ENCODE results near the gene ECEL1.

DNA sequence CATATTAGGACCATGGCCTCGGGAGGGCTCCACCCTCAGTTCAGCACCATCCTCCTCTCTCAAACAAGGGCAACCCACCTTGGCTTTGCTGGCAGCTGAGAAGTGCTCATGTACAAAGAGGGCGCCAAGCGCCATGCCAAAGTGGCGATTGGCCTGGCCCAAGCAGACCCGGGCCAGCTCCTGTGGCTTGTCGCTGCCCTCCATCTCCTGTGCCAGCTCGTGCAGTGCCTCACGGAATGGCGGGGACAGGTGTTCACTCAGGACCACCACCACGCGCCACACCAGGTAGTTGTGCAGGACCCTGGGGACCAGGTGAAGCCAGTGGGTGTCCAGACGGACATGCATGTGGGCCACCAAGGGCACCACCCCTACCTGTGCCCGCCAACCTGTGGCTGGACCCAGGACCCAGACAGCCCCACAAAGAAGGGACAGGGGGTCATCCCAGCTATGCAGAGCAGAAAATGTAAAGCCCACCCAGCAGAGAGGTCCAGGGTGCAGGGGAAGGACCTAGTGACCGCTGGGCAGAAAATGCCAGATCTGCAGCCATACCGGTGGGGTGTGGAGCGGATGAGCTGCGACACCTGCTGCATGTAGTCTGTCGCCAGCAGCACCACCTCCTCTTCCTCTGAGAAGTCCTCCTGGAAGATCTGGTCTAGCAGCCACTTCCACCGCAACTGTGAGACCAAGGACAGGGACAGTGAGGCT, 3.6 kb downstream of the ECEL1 start:
- TF ChIP-seq, protein P1, sequence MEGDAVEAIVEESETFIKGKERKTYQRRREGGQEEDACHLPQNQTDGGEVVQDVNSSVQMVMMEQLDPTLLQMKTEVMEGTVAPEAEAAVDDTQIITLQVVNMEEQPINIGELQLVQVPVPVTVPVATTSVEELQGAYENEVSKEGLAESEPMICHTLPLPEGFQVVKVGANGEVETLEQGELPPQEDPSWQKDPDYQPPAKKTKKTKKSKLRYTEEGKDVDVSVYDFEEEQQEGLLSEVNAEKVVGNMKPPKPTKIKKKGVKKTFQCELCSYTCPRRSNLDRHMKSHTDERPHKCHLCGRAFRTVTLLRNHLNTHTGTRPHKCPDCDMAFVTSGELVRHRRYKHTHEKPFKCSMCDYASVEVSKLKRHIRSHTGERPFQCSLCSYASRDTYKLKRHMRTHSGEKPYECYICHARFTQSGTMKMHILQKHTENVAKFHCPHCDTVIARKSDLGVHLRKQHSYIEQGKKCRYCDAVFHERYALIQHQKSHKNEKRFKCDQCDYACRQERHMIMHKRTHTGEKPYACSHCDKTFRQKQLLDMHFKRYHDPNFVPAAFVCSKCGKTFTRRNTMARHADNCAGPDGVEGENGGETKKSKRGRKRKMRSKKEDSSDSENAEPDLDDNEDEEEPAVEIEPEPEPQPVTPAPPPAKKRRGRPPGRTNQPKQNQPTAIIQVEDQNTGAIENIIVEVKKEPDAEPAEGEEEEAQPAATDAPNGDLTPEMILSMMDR (IDR thresholded peaks at IDR 0.05), result no peak
- no peak for TF ChIP-seq POLR2A (IDR thresholded peaks at IDR 0.05)
